Left hindlimb (tissue), 1 donor: Measurements from ENCODE around the gene FURIN.
"Not testable (repeated sequence)": the region's sequence is repeated elsewhere in the genome, so short reads cannot be mapped to it uniquely, and the experiment has no call there.

Source experiments
- DNase-seq: peaks from one replicate; pipeline ENCODE4 v3.0.0-alpha.2; 2018

The FURIN gene

GRCh38 chr15:90883976-90884718, 15.8 kb downstream of the FURIN start, which contains the start of gene FES:
TSS of gene FES (plus strand) at chr15:90884504. CDS start at chr15:90885046, 542 bp downstream.
- peak; percentile 85 for DNase-seq

DNA sequence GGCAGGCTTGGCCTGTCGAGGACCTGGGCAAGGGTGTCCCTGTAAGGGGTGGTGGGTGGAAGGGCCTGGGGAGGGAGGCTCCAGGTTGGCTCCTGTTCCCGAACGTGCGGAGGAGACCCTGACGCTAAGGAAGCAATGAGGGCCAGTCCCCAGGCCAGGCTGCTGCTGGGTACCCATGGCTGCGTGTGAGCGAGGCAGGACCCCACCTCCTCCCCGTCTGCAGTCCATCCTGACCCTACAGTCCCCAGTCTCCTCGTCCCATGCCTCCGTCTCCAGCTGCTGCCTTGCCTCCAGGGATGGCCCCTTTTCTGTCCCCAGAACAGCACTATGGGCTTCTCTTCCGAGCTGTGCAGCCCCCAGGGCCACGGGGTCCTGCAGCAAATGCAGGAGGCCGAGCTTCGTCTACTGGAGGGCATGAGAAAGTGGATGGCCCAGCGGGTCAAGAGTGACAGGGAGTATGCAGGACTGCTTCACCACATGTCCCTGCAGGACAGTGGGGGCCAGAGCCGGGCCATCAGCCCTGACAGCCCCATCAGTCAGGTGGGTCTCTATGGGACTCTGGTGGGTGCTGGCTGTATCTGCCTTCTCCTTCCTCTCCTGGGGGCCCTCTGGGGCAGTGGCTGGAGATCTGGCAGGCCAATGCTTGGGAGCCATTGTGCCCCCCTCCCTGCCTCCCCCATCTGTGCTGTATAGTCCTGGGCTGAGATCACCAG, 16.5 kb downstream of the FURIN start:
- no peak for DNase-seq

DNA sequence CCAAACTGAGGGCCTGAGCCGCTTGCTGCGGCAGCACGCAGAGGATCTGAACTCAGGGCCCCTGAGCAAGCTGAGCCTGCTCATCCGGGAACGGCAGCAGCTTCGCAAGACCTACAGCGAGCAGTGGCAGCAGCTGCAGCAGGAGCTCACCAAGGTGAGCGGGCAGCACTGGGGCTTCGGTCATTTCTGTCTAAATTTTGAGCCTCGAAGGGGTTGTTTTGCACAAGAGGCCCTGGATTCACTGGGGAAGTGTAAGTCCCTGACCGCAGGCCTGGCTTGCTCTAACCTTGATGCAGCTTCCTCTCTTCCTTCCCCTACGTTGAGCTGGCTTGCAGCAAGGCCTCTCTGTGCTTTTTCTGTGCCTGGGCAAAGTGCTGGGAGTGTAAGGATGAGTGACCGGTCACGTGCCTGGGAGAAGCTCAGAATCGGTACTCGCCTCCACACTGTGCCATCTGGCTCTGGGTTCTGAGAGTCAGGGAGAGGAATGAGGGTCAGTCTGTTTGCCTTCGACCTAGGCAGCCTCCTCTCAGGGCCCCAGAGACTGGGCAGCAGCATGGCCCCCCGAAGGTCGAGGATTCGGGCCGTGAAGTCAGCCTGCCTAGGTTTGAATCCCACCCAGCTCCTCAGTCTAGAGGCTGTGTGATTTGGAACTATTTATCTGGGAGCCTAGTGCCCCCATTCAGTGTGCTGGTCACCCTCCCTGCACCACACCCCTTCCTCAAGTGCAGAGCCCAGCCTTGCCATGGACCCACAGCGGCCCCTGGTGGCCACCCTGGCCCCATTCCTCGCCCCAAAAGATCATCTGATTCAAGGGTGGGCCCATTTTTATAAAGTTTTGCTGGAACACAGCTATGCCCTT, 17.3 kb downstream of the FURIN start:
- peak; percentile 81 for DNase-seq

- DNase-seq = no peak
These were observed 17.9 kb downstream of the FURIN start for GRCh38 chr15:90886291-90886614.

DNA sequence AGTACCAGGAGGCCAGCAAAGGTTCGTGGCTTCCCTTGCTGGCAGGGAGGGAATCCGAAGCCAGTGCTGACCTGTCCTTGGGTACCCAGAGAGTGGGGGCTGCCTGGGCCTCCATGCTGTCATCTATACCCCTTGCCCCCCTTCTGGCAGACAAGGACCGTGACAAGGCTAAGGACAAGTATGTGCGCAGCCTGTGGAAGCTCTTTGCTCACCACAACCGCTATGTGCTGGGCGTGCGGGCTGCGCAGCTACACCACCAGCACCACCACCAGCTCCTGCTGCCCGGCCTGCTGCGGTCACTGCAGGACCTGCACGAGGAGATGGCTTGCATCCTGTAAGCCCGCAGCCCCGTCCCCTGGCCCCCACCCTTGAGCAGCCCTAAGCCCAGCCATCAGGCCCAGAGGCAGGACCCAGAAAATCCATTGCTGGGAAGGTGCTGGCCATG, 18.7 kb downstream of the FURIN start:
- DNase-seq = no peak

GRCh38 chr15:90889313-90889730, 20.9 kb downstream of the FURIN start:
- DNase-seq = no peak

- DNase-seq = no peak
These were observed 21.5 kb downstream of the FURIN start for GRCh38 chr15:90889736-90890456.

GRCh38 chr15:90890839-90891238, 22.5 kb downstream of the FURIN start:
- DNase-seq = no peak

GRCh38 chr15:90891346-90891949, 23.1 kb downstream of the FURIN start:
- DNase-seq = no peak

- DNase-seq = no peak
These were observed 23.6 kb downstream of the FURIN start for GRCh38 chr15:90892023-90892422.

DNA sequence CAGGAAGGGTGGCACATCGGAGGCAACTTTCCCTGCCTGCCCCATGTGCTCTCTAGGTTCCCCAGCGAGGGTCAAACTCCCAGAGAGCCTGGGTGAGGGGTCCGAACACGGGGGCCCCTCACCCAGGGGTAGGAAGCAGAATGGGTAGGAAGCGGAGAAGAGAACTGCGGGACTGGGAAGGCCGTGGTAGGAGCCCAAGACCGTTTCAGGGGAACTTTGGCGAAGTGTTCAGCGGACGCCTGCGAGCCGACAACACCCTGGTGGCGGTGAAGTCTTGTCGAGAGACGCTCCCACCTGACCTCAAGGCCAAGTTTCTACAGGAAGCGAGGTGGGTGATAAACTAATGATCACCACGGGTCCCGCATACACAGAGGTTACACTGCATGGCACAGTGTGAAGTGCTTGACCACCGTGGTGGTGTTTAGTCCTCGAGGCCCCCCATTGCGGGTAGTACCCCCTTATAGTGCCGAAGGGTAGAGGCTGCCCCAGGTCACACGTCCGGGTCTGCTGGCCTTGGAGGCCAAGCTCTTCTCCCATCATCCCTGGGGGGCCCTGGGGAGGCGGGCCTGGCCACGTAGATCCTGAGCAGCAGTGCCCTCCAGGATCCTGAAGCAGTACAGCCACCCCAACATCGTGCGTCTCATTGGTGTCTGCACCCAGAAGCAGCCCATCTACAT, 24.2 kb downstream of the FURIN start:
- no peak for DNase-seq

DNA sequence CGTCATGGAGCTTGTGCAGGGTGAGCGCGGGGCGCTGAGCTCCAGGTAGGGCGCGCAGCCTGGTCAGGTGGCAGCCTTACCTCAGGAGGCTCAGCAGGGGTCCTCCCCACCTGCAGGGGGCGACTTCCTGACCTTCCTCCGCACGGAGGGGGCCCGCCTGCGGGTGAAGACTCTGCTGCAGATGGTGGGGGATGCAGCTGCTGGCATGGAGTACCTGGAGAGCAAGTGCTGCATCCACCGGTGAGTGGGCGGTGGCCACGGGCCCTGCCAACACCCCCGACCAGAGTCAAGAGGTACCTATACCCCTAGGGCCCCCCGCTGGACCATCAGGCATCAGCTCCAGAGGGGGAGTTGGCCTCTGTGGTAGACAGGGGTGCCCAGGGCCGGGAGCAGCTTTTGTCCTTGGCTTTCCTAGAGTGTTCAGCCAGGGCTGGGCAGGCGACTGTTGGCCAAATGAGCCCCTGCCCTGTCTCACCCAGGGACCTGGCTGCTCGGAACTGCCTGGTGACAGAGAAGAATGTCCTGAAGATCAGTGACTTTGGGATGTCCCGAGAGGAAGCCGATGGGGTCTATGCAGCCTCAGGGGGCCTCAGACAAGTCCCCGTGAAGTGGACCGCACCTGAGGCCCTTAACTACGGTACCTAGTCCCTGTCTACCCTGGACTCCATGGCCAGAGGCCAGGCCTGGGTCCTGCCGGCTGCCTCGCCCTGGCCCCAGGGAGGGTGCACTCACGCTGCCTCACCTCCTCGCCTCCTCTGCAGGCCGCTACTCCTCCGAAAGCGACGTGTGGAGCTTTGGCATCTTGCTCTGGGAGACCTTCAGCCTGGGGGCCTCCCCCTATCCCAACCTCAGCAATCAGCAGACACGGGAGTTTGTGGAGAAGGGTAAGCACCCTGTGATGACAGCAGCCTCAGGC, 25.0 kb downstream of the FURIN start:
- DNase-seq = no peak

- no peak for DNase-seq
These were observed 27.3 kb downstream of the FURIN start for GRCh38 chr15:90895571-90896117.

DNA sequence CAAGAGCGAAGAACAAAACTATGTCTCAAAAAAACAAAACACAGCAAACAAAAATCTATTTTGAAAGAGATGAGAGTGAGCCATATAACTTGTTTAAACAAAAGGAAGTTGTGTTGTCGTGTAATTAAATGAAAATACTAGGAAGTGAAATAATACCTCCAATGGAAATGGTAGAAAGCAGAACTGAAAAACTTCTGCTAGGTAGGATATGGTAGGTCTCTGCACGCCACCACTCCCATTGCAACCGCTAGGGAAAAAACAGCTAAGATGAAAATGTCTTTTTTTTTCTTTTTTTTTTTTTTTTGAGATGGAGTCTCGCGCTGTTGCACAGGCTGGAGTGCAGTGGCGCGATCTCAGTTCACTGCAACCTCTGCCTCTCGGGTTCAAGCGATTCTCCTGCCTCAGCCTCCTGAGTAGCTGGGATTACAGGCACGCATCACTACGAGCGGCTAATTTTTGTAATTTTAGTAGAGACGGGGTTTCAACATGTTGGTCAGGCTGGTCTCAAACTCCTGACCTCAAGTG, 28.8 kb downstream of the FURIN start:
- DNase-seq = not testable (repeated sequence)

DNA sequence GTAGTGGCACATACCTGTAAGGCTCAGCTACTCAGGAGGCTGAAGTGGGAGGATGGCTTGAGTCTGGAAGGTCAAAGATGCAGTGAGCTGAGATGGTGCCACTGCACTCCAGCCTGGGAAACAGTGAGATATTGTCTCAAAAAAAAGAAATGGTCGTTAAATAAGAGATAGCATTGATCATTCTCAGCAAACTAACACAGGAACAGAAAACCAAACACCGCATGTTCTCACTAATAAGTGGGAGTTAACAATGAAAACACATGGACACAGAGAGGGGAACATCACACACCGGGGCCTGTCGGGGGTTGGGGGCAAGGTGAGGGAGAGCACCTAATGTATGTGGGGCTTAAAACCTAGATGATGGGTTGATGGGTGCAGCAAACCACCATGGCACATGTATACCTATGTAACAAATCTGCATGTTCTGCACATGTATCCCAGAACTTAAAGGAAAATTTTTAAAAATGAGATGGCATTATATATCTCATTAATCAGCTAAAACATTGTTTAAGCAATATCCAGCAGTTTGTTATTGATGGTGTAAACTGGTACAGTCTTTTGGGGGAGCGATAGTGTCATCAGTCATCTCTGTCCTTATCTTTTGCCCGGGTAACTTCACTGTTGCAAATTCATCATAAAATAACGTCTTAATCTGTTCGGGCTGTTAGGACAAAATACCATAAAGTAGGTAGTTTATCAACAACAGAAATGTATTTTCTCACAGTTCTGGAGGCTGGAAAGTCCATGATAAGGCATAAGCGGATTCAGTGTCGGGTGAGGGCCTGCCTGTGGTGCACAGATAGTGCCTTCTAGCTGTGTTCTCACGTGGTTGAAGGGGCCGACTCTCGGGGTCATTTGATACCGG, 33.0 kb downstream of the FURIN start:
- DNase-seq = no peak

DNA sequence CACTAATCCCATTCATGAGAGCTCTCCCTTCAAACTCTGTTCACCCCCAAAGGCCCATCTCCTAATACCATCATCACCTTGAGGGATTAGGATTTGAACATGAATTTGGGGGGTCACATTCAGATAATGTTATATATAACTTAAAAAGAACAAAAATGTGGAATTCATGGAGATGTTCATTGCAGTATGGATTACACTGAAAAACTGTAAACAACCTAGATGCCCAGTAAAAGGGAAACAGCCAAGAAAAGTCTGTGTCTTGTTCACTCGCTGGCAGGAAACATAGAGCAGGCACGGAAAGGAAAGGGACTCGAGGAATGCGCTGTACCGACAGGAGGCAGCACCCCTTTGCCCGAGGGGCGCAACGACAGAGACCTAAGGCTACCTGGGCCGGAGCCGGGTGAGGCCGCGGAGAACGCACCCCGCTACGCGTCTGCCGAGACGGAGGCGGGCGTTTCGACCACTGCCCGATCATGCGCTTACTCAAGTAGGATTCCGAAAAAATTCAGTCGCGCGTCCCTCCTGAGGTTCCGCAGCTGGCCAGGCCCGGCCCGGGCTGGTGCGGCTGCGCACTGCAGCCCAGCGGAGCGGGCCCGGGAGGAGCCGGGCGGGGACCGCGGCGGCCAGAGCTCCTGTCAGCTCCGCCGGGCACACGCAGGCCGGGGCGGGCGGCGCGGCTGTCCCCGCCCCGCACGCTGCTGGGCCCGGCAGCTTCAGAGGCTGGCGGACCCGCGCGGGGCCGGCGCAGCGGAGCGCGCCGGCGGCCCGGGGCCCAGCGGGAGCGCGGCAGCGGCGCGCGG, 33.9 kb downstream of the FURIN start:
- DNase-seq = peak; percentile 86

DNA sequence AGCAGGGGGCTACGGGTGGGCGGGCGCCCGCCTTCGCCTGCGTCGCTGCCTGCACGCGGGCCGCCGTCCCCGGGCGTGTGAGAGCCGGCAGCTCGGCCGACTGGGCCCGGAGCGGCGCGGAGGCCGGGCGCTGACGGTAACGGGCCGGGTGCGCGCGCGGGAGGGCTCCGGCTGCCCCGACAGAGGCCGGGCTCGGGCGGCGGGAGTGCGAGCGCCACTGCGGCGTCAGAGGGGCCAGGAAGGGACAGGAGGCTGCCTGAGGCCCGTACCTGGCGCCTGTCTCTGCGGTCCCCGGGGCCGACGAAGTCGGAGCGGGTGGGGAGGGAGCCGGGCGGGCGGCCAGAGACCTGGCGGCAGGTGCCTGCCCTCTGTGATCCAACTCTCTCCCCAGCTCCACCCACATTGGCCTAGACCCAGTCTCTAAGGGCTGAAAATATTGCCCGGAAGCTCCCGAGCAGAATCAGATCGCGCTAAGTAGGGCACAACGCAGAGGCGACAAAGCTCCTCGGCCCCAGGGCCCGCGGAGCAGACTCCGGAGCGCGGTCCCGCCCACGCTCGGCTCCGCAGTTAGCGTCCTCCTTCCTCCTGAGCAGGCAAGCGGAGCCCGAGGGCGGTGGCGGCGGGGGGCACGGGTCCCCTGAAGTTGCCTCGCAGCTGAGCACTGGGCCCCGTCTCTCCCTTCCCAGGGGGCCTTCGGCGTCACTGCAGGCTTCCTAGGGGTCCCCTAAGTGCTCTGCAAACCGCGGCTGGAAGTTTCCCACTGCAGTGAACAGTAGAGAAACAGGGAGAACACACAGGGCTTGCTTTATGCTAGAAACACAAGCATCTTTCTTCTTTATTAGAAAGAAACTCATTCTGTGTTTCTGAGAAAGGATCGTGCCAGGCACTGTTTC, 34.7 kb downstream of the FURIN start, which contains the start of gene MAN2A2:
MAN2A2 (plus strand) TSS at position 463 of the 893 bp plus-strand sequence. CDS start 906 bp downstream, outside the sequence.
- DNase-seq = peak; percentile 60
